Thymus (tissue), 11 donors: ENCODE results near the gene ZNF609. TPM values are rescaled to one million over a fixed set of nuclear protein-coding genes. Genes with fewer than 3 reads are reported as not detected.

Experiments used
- DNase-seq, 9 donors: peaks; one replicate each; pipeline ENCODE4 v3.0.0-alpha.2; 2013; ENCODE audit warnings: low spot score in 9 of 9, low read depth in 6 of 9, missing footprints in 1 of 9
- H3K27ac ChIP-seq, 2 donors: one replicate each; pipeline ENCODE4 v1.5.1; 2013; ENCODE audit warnings: control low read depth in 1 of 2, low read depth in 1 of 2, low read length in 1 of 2, mild to moderate bottlenecking in 1 of 2, moderate library complexity in 1 of 2
- H3K27me3 ChIP-seq, 2 donors: one replicate each; pipeline ENCODE4 v1.5.1; 2013; ENCODE audit warnings: low read length in 1 of 2; ENCODE audit not compliant: control insufficient read depth in 2 of 2, insufficient read depth in 1 of 2
- H3K36me3 ChIP-seq, 2 donors: one replicate each; pipeline ENCODE4 v1.5.1; 2013; ENCODE audit warnings: low read length in 1 of 2, mild to moderate bottlenecking in 1 of 2, moderate library complexity in 1 of 2; ENCODE audit not compliant: control insufficient read depth in 2 of 2, insufficient read depth in 2 of 2
- H3K4me1 ChIP-seq, 2 donors: one replicate each; pipeline ENCODE4 v1.5.1; 2013; ENCODE audit warnings: low read length in 2 of 2; ENCODE audit not compliant: control insufficient read depth in 2 of 2, insufficient read depth in 2 of 2
- H3K4me3 ChIP-seq, 2 donors: one replicate each; pipeline ENCODE4 v1.5.1; 2013; ENCODE audit warnings: low read length in 2 of 2, control low read depth in 1 of 2, mild to moderate bottlenecking in 1 of 2
- H3K9me3 ChIP-seq, 2 donors: one replicate each; pipeline ENCODE4 v1.5.1; 2013; ENCODE audit warnings: low read length in 1 of 2, mild to moderate bottlenecking in 1 of 2; ENCODE audit not compliant: control insufficient read depth in 2 of 2, insufficient read depth in 1 of 2
- WGBS: extraction: QIAGEN DNeasy Blood & Tissue Kit; methylation state at CpG from one replicate; pipeline ENCODE4 v1.1.7; 2013; 5-methylcytosine and 5-hydroxymethylcytosine counted together
- polyA plus RNA-seq: library from polyadenylated mRNA; stranded (reverse); fragments of 200-250 nt; gene quantifications from one replicate; pipeline ENCODE4 v1.2.3, GENCODE V29; 2013
- total RNA-seq: library from RNA; stranded (reverse); fragments of 120-200 nt; gene quantifications from one replicate; pipeline ENCODE4 v1.2.4, GENCODE V29; 2013
- donor health status: healthy.

The ZNF609 gene
- total and polyA plus RNA-seq, 2 donors, result 7.5 to 16.8 TPM

DNA sequence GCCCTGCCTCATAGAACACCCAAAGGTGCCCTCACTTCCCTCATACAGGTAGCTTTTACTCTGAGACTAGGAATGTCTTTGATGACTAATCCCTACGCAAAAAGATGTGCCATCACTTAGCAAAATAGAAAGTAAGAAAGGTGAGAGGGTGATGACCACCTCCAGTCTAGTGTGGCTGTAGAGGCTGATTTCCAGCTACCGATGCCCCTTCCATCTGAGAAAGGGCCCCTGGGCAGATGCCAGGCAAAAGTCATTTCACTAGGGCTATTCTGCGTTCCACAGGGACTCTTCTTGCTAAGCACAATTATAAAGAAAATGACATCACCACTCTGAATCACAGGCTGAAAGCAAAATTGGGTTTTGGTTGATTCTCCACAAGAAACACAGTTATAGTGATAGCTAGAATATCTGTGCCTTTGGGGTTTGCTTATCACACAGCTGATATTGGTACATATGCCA lies 237.6 kb downstream of the ZNF609 start:
- Histone ChIP-seq H3K4me1 (peaks cover 35 to 62% of the 10 kb centered on the region in 2 donors), H3K4me3 (no peak overlapping the region), H3K9me3 (no peaks in the 10 kb centered on the region), H3K27ac (peak overlapping the region in 1 of 2 donors; percentile 70), H3K36me3 (peaks cover 18 to 22% of the 10 kb centered on the region in 2 donors), H3K27me3 (no peaks in the 10 kb centered on the region)
- WGBS, result 96% methylated on average over 3 of the region's 3 CpGs
- no peak for DNase-seq

DNA sequence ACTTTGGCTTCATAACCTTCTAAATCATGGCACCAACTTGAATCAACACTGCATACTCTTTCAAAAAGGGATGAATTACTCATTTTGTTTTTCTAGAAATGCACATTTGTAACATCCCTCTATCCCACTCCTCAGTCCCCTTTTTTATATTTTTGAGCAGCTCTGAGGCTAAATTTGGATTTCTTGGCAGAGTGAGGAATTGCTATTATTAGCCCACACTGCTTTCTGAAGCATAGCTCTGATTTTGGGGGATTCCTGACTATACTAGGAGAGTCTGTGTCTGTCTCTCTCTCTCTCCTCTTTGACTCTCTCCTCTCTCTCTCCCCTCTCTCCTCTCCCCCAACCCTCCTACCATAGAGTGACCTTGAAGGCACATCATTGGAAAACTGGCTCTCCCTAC lies 238.4 kb downstream of the ZNF609 start:
- Histone ChIP-seq H3K27me3 (no peaks in the 10 kb centered on the region), H3K36me3 (peaks cover 9 to 14% of the 10 kb centered on the region in 2 donors), H3K9me3 (no peaks in the 10 kb centered on the region), H3K4me1 (peaks cover 39 to 59% of the 10 kb centered on the region in 2 donors), H3K27ac (peak overlapping the region in 1 of 2 donors; percentile 55), H3K4me3 (no peak overlapping the region)
- DNase-seq, result no peak

DNA sequence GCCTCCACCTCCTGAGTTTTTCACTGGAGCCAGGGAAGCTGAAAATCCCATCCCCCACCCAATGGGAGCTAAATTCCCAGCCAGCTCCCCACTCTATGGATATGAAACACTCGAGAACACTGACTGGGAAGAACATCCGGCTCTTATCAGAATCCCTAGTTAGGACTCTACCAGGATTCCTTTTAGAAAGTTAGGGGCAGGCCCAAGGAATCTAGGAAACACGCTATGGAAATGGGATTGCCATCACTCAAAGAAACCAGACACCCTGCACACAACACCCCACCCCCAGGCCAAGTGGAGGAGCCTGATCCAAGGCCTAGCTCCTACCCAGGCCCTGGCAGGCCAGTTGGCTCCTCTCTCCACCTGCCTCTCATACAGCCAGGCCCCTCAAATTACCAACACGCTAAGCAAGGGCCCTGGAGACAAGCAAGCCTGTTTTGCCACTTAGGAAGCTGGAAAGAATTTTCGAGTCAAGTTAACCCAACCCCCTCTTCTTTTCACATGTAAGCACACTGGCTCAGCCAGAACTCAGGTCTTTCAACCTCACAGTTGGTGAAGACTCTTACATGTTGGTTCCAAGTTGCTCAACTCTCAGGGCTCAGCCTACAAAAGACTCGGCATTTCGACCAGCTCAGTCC lies 239.5 kb downstream of the ZNF609 start:
- Histone ChIP-seq H3K36me3 (peaks cover 5 to 6% of the 10 kb centered on the region in 2 donors), H3K27ac (peak overlapping the region; percentile 55 to 64)
- DNase-seq, result peak in 1 of 9 donors; percentile 33

DNA sequence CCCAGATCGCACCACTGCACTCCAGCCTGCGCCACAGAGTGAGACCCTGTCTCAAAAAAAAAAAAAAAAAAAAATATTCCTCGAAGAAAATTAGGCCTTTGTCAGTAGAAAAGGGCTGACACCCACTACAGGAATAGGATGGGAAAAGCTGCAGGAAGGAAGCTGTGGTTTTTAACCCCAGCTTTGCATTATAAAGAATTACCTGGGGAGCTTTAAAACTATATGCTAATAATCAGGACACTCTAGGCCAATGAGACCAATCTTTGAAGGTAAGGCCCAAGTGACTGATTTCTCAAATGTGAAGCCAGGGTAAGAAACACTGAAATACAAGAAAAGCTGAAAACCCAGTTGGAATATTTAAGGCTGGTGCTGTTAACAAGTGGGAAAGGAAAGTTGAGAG lies 240.7 kb downstream of the ZNF609 start:
- WGBS, result 58% methylated on average over 3 of the region's 3 CpGs
- H3K27me3 ChIP-seq, result no peaks in the 10 kb centered on the region
- no peaks in the 10 kb centered on the region for H3K9me3 ChIP-seq
- H3K36me3 ChIP-seq, result peaks cover 0 to 3% of the 10 kb centered on the region in 2 donors
- peak overlapping the region in 1 of 2 donors; percentile 6 for H3K4me3 ChIP-seq
- peaks cover 40 to 48% of the 10 kb centered on the region in 2 donors for H3K4me1 ChIP-seq
- DNase-seq, result no peak
- peak overlapping the region in 1 of 2 donors; percentile 28 for H3K27ac ChIP-seq

More for the DNA sequence above, 239.5 kb downstream of the ZNF609 start:
- H3K27me3 ChIP-seq, result no peaks in the 10 kb centered on the region
- H3K4me3 ChIP-seq, result no peak overlapping the region
- no peaks in the 10 kb centered on the region for H3K9me3 ChIP-seq
- WGBS, result 89% methylated on average over 7 of the region's 7 CpGs
- peaks cover 40 to 56% of the 10 kb centered on the region in 2 donors for H3K4me1 ChIP-seq

DNA sequence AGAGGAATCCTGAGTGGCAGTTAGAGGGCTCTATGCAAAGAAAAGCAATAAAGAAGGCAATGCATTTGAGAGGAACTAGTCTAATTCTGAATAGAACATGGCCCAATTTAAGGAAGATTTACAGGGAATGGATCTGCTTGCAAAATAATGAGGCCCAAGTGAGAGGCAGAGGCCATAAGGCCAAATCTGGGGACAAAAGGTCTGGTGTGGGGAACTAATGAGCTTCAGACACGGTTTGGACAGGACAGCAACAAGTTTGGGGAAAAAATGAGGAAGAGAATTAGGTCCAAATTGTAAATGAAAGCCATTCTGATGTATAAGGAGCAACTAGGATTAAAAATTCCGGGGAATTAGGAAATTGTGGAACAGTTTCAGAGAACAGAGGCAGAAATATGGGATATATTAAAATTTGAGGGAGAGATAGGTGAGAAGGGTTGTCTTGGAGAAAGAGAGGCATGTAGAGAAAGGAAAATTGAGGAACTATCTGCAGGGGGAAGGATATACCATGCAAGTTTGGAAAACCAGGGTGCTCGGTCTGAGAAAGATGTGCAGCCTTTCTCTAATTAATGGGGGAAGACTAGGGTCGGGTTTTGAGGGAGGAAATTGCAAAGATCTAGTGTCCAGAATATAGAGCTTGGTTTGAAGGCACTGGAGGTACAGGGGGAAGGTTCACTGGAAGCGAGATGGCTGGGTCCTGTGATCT lies 241.3 kb downstream of the ZNF609 start:
- Histone ChIP-seq H3K27ac (no peak overlapping the region), H3K4me3 (peak overlapping the region; percentile 80 to 93), H3K4me1 (peaks cover 40 to 48% of the 10 kb centered on the region in 2 donors), H3K36me3 (peaks cover 0 to 3% of the 10 kb centered on the region in 2 donors), H3K27me3 (no peaks in the 10 kb centered on the region), H3K9me3 (no peaks in the 10 kb centered on the region)
- DNase-seq, result no peak
- 53% methylated on average over 5 of the region's 5 CpGs for WGBS

DNA sequence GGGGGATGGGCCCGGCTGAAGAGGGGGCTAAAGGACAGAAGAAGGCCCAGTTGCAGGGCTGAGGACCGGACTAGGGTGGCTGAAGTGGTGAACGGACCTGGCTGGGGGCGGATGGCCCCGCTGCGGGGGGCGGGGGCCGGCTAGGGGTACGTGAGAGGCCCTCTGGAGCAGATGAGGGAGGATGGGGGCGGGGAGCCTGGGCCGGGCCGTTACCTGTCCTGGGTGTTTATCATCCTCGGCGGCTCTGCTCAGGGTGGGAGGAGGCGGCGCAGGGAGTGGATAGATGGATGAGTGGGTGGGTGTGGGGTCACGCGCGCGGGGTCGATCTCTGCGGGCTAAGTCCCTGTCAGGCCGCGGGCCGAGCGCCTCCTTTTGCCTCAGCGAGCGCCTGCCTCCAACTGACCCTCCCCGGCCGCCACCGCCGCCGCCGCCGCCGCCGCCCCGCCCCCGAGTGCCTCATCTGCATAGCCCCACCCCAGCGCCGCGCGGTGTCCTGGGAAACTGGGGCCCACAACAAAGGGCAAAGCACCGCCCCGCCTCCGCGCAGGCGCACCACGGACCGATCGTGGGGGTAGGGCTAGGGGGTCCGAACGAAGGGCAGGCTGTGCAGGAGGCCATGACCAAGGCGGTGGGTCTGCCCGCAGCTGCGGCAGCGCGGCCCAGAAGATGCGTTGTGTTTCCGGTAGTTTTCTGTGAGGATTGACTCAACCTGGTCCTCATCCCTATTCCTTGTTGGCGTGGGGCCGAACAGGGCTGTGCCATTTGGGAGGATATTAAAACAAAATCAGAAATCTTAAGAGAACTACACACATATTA lies 242.6 kb downstream of the ZNF609 start:
- Histone ChIP-seq H3K9me3 (no peaks in the 10 kb centered on the region), H3K27ac (peak overlapping the region; percentile 70 to 80), H3K36me3 (peaks cover 0 to 3% of the 10 kb centered on the region in 2 donors), H3K4me3 (peak overlapping the region; percentile 80 to 93), H3K27me3 (no peaks in the 10 kb centered on the region), H3K4me1 (peaks cover 40 to 48% of the 10 kb centered on the region in 2 donors)
- under 1% methylated on average over 62 of the region's 62 CpGs for WGBS
- DNase-seq, result peak; percentile 60 to 96 (median 89)

DNA sequence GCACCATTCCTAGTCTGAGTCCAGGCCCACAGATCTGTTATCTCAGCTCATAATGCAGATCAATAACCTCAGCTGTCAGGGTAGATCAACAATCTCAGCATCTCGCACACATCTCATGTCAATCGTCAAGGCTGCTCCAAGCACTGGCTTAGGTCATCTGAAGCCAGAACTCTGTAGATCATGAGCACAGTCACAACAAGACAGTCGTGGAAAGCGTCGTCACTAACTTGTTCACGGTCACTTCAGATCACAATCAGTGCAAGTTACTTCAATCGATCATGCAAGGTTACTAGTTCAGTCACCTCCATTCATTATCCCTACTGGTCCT lies 243.2 kb downstream of the ZNF609 start:
- peaks cover 0 to 3% of the 10 kb centered on the region in 2 donors for H3K36me3 ChIP-seq
- H3K4me3 ChIP-seq, result peak overlapping the region; percentile 80 to 93
- peaks cover 40 to 46% of the 10 kb centered on the region in 2 donors for H3K4me1 ChIP-seq
- H3K27me3 ChIP-seq, result no peaks in the 10 kb centered on the region
- DNase-seq, result no peak
- no peaks in the 10 kb centered on the region for H3K9me3 ChIP-seq
- peak overlapping the region in 1 of 2 donors; percentile 68 for H3K27ac ChIP-seq
- WGBS, result 90% methylated on average over 7 of the region's 7 CpGs

DNA sequence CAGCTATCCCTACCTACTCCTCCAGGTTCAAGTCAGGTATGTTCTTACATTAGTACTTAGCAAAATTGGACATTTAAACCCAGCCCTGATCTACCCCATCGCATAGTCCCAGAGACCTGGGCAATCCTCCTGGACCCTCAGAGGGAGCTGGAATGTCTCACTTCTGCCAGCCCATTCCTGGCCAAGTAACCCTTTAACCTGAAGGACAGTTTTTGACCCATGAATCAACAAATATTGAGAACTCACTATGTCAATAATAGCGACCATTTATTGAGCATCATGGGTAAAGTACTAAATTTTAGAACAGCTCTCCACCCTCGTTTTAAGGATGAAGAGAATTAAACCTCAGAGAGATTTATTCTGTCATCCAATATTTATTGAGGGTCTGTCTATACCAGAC lies 244.6 kb downstream of the ZNF609 start:
- Histone ChIP-seq H3K27ac (no peak overlapping the region), H3K27me3 (no peaks in the 10 kb centered on the region), H3K36me3 (no peaks in the 10 kb centered on the region), H3K4me3 (no peak overlapping the region), H3K9me3 (no peaks in the 10 kb centered on the region), H3K4me1 (peaks cover 30 to 32% of the 10 kb centered on the region in 2 donors)
- no peak for DNase-seq
- WGBS, result 96% methylated on average over 3 of the region's 3 CpGs
